Measurements from ENCODE around the gene PBXIP1. TPM values are rescaled to one million over a fixed set of nuclear protein-coding genes. Genes with fewer than 3 reads are reported as not detected.
"Not testable (repeated sequence)": the region's sequence is repeated elsewhere in the genome, so short reads cannot be mapped to it uniquely, and the experiment has no call there.

Gene PBXIP1
- total RNA-seq, 2 experiments from 2014 or later: 11.2 to 11.7 TPM

GRCh38 chr1:154982341-154982740, 26.4 kb upstream of the PBXIP1 start:
- ChIA-PET CTCF (interaction anchor here (0.9 to 2.1 kb wide), 5 partner anchors 8 to 38 kb away, joined by 3 to 12 read pairs (median 4); partner anchors contain the start of gene CKS1B), POLR2A (interaction anchor here (2.3 to 2.7 kb wide), 2 partner anchors 8 to 12 kb away, joined by 11 to 24 read pairs; partner anchors contain the start of genes CKS1B and LENEP)

GRCh38 chr1:154978360-154978759, 22.5 kb upstream of the PBXIP1 start:
- ChIA-PET POLR2A (no interaction called here), CTCF (no interaction called here)

DNA sequence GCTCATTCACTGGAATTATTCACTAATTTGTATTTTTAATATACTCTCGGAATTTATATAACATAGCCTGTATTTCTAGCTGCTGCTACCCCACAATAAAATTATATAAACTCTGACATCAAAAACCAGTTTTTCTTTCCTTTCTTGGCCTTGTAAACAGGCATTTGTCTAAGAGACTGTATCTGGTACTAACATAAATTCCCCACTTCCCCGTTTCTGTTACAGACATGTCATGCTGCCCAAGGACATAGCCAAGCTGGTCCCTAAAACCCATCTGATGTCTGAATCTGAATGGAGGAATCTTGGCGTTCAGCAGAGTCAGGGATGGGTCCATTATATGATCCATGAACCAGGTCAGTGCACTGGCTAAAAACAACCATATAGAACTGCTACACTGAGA, 21.9 kb upstream of the PBXIP1 start:
- CTCF ChIA-PET, POLR2A ChIA-PET: not testable (repeated sequence)

- POLR2A ChIA-PET: interaction anchor here (0.6 kb wide), 1 partner anchor 24 kb away, joined by 4 read pairs; no protein-coding TSS in a partner anchor
- CTCF ChIA-PET: interaction anchor here (0.6 to 4.0 kb wide), 6 partner anchors 24 to 744 kb away, joined by 3 to 12 read pairs (median 4); no protein-coding TSS in a partner anchor
These were observed 19.6 kb upstream of the PBXIP1 start for GRCh38 chr1:154975409-154976059.

DNA sequence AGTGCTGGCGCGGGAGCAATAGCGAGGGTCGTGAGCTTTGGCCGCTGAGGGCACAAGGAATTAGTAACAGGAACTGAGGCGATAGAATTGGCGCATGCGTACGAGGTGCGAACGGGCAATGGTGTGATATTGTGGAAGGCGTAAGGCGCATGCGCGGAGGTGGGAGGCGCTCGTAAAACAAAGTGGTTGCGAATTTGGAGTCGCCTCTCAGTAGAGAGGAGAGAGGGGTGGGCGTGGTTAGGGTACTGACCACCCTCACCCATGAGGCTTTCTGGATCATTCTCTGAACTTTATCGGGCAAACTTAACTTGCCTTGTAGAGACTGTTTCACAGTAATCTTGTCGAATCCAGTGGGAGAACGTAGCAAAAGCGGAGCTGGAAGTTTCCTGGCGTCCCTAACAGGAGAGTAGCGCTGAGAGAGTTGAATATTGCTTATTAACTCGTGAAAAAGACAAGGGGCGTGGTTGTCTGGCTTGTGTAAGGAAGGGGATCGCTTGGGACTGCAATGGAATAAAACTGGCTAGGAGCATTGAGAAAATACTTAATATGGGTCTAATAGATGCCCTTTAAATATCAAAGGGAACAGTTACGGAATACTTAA, 19.0 kb upstream of the PBXIP1 start:
- ChIA-PET CTCF (interaction anchor here (0.6 to 4.0 kb wide), 9 partner anchors 7 to 745 kb away, joined by 3 to 12 read pairs (median 3); partner anchors contain the start of gene PBXIP1), POLR2A (interaction anchor here (0.6 to 2.0 kb wide), 3 partner anchors 9 to 24 kb away, joined by 4 to 24 read pairs (median 4); partner anchors contain the start of genes FLAD1 and PYGO2)

GRCh38 chr1:154974102-154974807, 18.4 kb upstream of the PBXIP1 start, which contains the start of gene CKS1B:
Gene CKS1B (plus strand): TSS chr1:154974681. CDS start chr1:154974746, 65 bp downstream.
- ChIA-PET CTCF (interaction anchor here (0.6 to 4.0 kb wide), 14 partner anchors 8 to 345 kb away, joined by 3 to 12 read pairs (median 3); partner anchors contain the start of genes FLAD1 and PBXIP1), POLR2A (interaction anchor here (0.7 to 2.0 kb wide), 4 partner anchors 9 to 225 kb away, joined by 4 to 24 read pairs (median 5); partner anchors contain the start of genes FLAD1 and PYGO2)

DNA sequence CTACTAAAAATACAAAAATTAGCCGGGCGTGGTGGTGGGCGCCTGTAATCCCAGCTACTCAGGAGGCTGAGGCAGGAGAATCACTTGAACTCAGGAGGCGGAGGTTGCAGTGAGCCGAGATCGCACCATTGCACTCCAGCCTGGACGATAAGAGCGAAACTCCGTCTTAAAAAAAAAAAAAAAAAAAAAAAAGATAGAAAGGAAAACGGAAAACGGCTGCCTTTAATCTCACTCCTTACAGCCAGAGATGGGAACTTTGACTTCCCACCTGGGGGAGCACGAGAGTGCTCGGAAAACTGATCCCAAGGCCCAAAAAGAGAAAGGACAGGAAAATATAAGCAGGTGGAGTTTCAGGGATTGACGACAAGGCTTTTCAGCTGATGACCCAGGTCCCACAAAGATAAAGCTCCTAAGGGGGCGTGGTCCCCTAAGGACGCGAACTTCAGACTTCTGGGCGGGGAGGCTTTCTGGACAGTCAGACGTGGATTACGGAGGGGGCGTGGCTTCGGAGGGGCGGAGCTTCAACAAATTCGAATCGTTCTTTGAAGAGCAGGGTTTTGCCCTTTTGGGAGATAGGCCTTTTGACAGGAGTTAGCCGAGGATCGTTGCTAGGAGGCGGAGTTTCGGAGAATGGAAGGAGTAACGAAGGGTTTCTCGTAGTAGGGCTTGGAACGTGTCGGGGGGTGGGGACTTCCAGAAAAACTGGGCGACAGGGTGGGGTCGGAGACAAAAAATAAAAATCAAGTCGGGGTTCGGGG, 17.6 kb upstream of the PBXIP1 start:
- ChIA-PET POLR2A (interaction anchor here (0.6 to 2.0 kb wide), 6 partner anchors 10 to 225 kb away, joined by 3 to 24 read pairs (median 5); partner anchors contain the start of genes FLAD1, PBXIP1 and PYGO2), CTCF (interaction anchor here (0.7 to 4.0 kb wide), 10 partner anchors 8 to 112 kb away, joined by 3 to 12 read pairs (median 4); partner anchors contain the start of genes FLAD1 and PBXIP1)

- CTCF ChIA-PET: interaction anchor here (0.9 to 2.2 kb wide), 6 partner anchors 10 to 26 kb away, joined by 3 to 15 read pairs (median 5); partner anchors contain the start of genes FLAD1 and PYGO2
These were observed 16.8 kb upstream of the PBXIP1 start for GRCh38 chr1:154972517-154973343.

DNA sequence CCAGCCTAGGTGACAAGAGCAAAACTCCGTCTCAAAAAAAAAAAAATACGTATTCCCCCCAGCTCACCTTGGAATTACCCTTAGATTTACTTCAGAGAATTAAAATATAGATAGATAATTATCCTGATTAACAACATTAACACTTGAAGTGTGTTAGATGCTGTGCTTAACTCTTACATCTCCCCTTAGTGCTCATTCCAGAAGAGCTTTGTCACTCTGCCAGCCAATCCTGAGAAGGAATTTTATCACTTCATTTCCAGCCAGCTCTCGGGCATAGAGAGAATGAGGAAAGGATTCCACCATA, 16.3 kb upstream of the PBXIP1 start:
- ChIA-PET CTCF (interaction anchor here (1.0 to 2.2 kb wide), 4 partner anchors 10 to 79 kb away, joined by 3 to 15 read pairs (median 6); partner anchors contain the start of genes ADAM15 and PYGO2), POLR2A (no interaction called here)

More at GRCh38 chr1:154972517-154973343, 16.8 kb upstream of the PBXIP1 start:
- POLR2A ChIA-PET: interaction anchor here (1.0 kb wide), 1 partner anchor 27 kb away, joined by 5 read pairs; no protein-coding TSS in a partner anchor

DNA sequence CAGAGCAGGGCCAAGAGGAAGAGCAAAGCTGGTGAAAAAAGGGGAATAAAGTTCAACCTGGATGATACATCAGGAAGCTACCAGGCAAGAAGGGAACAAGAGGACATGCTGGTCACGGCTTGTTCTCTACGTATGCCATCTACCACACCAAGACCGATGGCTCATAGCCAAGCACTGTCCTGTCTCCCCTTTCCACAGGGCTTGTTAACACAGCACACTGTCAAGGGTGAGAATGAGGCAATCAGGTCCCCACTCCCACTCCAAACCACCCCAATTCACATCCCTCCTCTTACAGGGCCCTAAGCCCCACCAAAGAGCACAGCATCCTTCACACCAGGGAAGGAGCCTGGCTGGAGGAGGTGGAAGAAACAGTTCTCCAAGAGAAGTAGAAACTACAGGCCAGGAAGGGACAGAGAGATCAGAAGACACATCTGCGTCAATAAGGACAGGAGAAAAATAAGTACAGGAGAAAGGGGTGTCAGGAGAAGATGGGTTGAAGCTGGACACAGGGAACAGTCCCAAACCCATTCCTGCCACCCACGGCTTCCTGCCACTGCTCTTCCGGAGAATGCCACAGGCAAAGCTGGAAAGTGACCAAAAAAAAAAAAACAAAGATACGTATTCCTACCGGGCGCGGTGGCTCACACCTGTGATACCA, 15.6 kb upstream of the PBXIP1 start:
- ChIA-PET POLR2A (interaction anchor here (1.0 kb wide), 1 partner anchor 10 kb away, joined by 3 read pairs; the partner anchor contains the start of gene PYGO2), CTCF (interaction anchor here (0.8 to 2.2 kb wide), 5 partner anchors 9 to 79 kb away, joined by 3 to 15 read pairs (median 4); partner anchors contain the start of genes ADAM15 and PYGO2)

DNA sequence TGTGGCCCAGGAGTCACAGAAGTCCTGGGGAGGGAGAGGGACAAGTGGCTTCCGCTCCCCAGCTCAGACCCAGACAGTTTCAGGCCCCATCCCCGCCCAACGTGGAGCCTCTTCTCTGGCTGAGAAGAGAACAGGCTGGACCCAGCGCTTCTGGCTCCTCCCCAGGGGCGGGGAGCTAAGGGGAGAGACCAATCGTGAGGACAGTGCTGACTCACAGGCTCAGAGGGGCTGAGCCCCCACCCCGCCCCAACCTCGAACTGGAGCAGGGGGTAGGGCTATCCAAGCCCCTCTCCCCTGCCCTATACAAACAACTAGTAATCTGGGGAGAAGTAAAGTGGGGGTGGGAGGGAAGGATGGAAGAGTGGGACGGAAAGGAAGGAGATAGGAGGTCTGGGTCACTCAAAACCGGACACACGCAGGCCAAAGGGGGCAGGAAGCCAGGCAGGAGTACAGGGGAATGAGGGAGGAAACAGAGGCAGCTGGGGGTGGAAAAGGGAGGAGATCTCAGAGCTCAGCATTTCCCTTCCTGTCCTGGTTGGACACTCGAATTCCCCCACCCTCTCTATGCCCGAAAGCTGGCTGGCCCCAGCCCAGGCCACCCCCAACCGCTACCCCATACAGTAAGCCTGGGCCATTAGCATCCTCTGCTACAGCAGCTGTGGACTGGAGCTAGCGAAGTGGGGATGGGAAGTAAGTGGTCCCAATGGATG, 14.9 kb upstream of the PBXIP1 start, which contains the start of gene SHC1:
Gene SHC1, minus strand, starts transcription at position 117 of the 710 bp plus-strand sequence. CDS start 221 bp downstream, outside the sequence.
- POLR2A ChIA-PET: interaction anchor here (1.0 kb wide), 1 partner anchor 9 kb away, joined by 3 read pairs; the partner anchor contains the start of gene PYGO2
- CTCF ChIA-PET: interaction anchor here (0.8 to 2.2 kb wide), 5 partner anchors 8 to 80 kb away, joined by 3 to 15 read pairs (median 4); partner anchors contain the start of genes ADAM15 and PYGO2

- ChIA-PET POLR2A (interaction anchor here (0.9 kb wide), 1 partner anchor 9 kb away, joined by 4 read pairs; no protein-coding TSS in a partner anchor), CTCF (interaction anchor here (1.0 to 2.2 kb wide), 4 partner anchors 8 to 29 kb away, joined by 4 to 11 read pairs (median 4); partner anchors contain the start of gene FLAD1)
These were observed 14.1 kb upstream of the PBXIP1 start for GRCh38 chr1:154969860-154970452.

GRCh38 chr1:154969246-154969645, 13.3 kb upstream of the PBXIP1 start:
- ChIA-PET CTCF (interaction anchor here (1.0 to 2.0 kb wide), 2 partner anchors 14 to 18 kb away, joined by 4 to 5 read pairs; partner anchors contain the start of gene FLAD1), POLR2A (interaction anchor here (0.9 kb wide), 1 partner anchor 8 kb away, joined by 4 read pairs; no protein-coding TSS in a partner anchor)

DNA sequence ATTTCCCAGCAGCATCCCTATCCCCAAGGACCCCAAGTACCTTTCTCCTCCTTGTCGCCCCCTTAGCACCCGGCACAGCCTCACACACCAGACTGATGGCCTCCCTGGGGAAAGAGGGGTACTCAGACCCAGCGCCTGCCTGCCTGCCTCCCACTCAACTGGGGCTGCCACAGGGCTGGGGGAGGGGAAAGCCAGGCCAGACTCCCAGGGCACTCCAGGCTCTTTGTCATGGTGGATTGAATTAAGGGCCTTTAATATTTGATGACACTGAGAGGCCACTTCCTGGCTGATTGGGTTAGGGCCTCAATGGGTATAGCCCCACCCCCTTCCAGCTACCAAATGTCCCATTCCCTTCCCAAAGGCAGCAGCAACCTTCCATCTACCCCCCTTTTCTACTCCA, 12.8 kb upstream of the PBXIP1 start:
- POLR2A ChIA-PET: no interaction called here

DNA sequence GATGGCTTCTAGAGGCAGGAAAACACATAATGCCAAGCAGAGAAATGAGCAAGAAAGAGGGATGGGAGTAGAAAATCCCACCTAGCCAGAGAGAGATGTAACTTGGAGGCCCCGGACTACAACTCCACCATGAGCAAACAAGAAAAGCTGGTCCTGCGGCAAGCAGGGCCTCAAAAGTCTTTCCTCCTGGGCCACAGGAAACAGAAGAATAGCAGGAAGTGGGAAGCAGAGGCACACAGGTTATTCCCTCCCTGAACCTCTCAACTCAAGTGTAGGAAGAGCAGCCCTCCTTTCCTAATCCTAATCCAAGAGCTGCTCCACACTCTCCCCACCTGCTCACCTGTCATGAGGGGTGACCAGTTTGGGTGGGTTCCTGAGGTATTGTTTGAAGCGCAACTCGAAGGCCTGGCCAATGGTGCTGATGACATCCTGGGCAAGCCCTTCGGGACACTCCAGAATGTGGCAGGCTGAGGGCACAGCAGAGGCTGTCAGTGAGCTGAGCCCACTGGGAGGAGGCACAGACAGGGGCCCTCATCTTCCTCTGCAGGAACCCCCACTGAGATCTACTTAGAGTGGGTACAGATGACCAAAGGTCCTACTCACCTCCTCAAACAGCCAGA, 11.5 kb upstream of the PBXIP1 start:
- POLR2A ChIA-PET: no interaction called here
- CTCF ChIA-PET: interaction anchor here (1.4 kb wide), 1 partner anchor 31 kb away, joined by 4 read pairs; no protein-coding TSS in a partner anchor

More for the DNA sequence above, 12.8 kb upstream of the PBXIP1 start:
- CTCF ChIA-PET: interaction anchor here (1.0 to 2.0 kb wide), 2 partner anchors 15 to 17 kb away, joined by 4 to 5 read pairs; partner anchors contain the start of gene FLAD1
